Aorta (tissue), 5 donors: Measurements from ENCODE around the gene PRCP. TPM values are rescaled to one million over a fixed set of nuclear protein-coding genes. Genes with fewer than 3 reads are reported as not detected.
"Not testable (repeated sequence)": the region's sequence is repeated elsewhere in the genome, so short reads cannot be mapped to it uniquely, and the experiment has no call there.

ENCODE experiments used
- ATAC-seq: fragments of 200-7000 bp; cut with Tn5 transposase; one replicate; pipeline ENCODE4 v1.9.1; 2022; ENCODE audit warnings: moderate library complexity; ENCODE audit not compliant: low FRiP score
- DNase-seq, 2 donors: peaks; one replicate each; pipeline ENCODE4 v3.0.0-alpha.2; 2020
- H3K27ac ChIP-seq, 2 donors: one replicate each; pipeline ENCODE4 v1.5.1; 2013; ENCODE audit warnings: low read length in 2 of 2, mild to moderate bottlenecking in 2 of 2, moderate library complexity in 2 of 2, control low read depth in 1 of 2, inconsistent platforms in 1 of 2, low read depth in 1 of 2
- H3K27me3 ChIP-seq, 2 donors: one replicate each; pipeline ENCODE4 v1.6.1; 2013; ENCODE audit warnings: control low read depth in 1 of 2, low read length in 1 of 2, mild to moderate bottlenecking in 1 of 2, moderate library complexity in 1 of 2; ENCODE audit not compliant: insufficient read depth in 2 of 2, control insufficient read depth in 1 of 2
- H3K36me3 ChIP-seq, 2 donors: one replicate each; pipeline ENCODE4 v1.6.1; 2013; ENCODE audit warnings: control low read depth in 1 of 2, low read length in 1 of 2, mild to moderate bottlenecking in 1 of 2; ENCODE audit not compliant: insufficient read depth in 2 of 2, control insufficient read depth in 1 of 2
- H3K4me1 ChIP-seq, 2 donors: one replicate each; pipeline ENCODE4 v1.6.1; 2013; ENCODE audit warnings: low read length in 2 of 2, control low read depth in 1 of 2, mild to moderate bottlenecking in 1 of 2, moderate library complexity in 1 of 2; ENCODE audit not compliant: insufficient read depth in 2 of 2, control insufficient read depth in 1 of 2
- H3K4me3 ChIP-seq, 2 donors: one replicate each; pipeline ENCODE4 v1.5.1; 2013; ENCODE audit warnings: low read length in 2 of 2, control low read depth in 1 of 2, mild to moderate bottlenecking in 1 of 2
- H3K9me3 ChIP-seq: one replicate; pipeline ENCODE4 v1.6.1; 2013; ENCODE audit warnings: mild to moderate bottlenecking, low read length; ENCODE audit not compliant: control insufficient read depth
- WGBS, 2 donors: extraction: QIAGEN DNeasy Blood & Tissue Kit; methylation state at CpG; one replicate each; pipeline ENCODE4 v1.1.7; 2013; 5-methylcytosine and 5-hydroxymethylcytosine counted together
- intact Hi-C, 2 donors: fragments of 100-400 bp; cut with DNase I; formaldehyde crosslinking; loops; one replicate each; pipeline versions ENCODE4 v1.14.2 to v1.15.0; 2022
- polyA plus RNA-seq, 2 donors: library from polyadenylated mRNA; stranded (reverse); fragments of 200-250 nt; gene quantifications; one replicate each; pipeline ENCODE4 v1.2.3, GENCODE V29; 2013
- total RNA-seq, 2 donors: library from RNA; stranded (reverse); fragmentation: NEBNext Ultra II Directional; extraction: Animal tissue kit (Norgen Biotek cat#: 25700); gene quantifications; one replicate each; pipeline ENCODE4 v1.2.1, GENCODE V29; 2021
- donor health status: healthy with polysubstance abuse.
- donor health status: Bipolar disorder and iron deficiency.
- donor health status: DM: no; HTN: no; CAD: no.
- donor health status: DM: no; HTN: no; CAD: no.
- donor health status: DM: yes; HTN: yes; CAD: no.

The PRCP gene
- total and polyA plus RNA-seq, 4 donors = 26.2 to 183 (median 66.3) TPM

- Histone ChIP-seq H3K4me1 (no peaks in the 10 kb centered on the region), H3K4me3 (no peak overlapping the region), H3K27me3 (no peaks in the 10 kb centered on the region), H3K27ac (no peak overlapping the region), H3K9me3 (no peaks in the 10 kb centered on the region), H3K36me3 (no peaks in the 10 kb centered on the region)
- WGBS, 2 donors = 96 to 98% methylated on average over 2 of the region's 2 CpGs
- DNase-seq = no peak
- intact Hi-C loops = no loop called here
- no peak for ATAC-seq
Measured at GRCh38 chr11:82937554-82937953, 37.3 kb upstream of the PRCP start.

DNA sequence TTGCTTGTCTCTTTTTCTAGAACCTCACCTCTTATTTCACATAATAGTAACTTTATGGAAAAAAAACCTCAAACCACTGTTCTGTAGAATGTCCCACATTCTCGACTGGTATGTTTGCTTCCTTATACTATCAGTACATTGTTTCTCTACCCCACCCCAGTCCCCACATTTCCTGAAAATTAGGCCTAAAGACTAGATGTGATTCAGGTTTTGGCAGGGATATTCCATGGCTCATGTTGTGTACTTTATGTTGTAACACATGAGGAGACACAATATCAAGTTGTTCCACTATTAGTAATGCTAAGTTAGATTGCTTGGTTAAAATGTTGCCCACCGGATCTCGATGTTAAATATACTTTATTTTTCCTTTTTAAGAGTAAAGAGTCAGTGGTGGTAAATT lies 36.0 kb upstream of the PRCP start:
- Histone ChIP-seq H3K9me3 (no peaks in the 10 kb centered on the region), H3K27ac (no peak overlapping the region), H3K36me3 (no peaks in the 10 kb centered on the region), H3K4me1 (no peaks in the 10 kb centered on the region), H3K4me3 (no peak overlapping the region), H3K27me3 (no peaks in the 10 kb centered on the region)
- no peak for DNase-seq
- no peak for ATAC-seq
- 77 to 81% methylated on average over 3 of the region's 3 CpGs for WGBS, 2 donors
- intact Hi-C loops = no loop called here

- no peaks in the 10 kb centered on the region for H3K4me1 ChIP-seq
- intact Hi-C loops = no loop called here
- no peak for DNase-seq
- WGBS, 2 donors = 94 to 95% methylated on average over 1 of the region's 1 CpG
- no peaks in the 10 kb centered on the region for H3K9me3 ChIP-seq
- no peak overlapping the region for H3K27ac ChIP-seq
- H3K36me3 ChIP-seq = no peaks in the 10 kb centered on the region
- ATAC-seq = no peak
- no peak overlapping the region for H3K4me3 ChIP-seq
- H3K27me3 ChIP-seq = no peaks in the 10 kb centered on the region
Measured at GRCh38 chr11:82932564-82932963, 32.3 kb upstream of the PRCP start.

DNA sequence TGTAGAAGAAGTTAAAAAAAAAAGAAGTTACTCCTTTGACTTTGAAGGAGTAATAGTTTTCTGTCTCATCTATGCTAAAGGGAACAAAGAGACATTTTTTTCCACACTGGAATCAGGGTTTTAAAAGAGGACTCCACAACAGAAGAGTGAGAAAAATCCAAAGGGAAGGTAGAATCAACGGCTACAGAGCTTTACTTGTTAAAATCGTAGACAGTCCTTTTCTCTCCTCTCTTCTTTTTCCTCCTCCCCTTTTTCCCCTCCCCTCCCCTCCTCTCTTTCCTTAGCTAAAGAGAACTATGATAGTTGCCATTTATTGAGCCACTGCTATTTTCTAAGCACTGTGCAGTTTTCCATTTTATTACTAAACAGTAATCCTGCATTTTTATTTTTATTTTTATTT lies 30.5 kb upstream of the PRCP start:
- no peaks in the 10 kb centered on the region for H3K27me3 ChIP-seq
- DNase-seq (no peak), ATAC-seq (no peak)
- H3K9me3 ChIP-seq = no peaks in the 10 kb centered on the region
- no peak overlapping the region for H3K27ac ChIP-seq
- no peaks in the 10 kb centered on the region for H3K4me1 ChIP-seq
- intact Hi-C loops = no loop called here
- WGBS, 2 donors = 77 to 80% methylated on average over 2 of the region's 2 CpGs
- H3K36me3 ChIP-seq = no peaks in the 10 kb centered on the region
- no peak overlapping the region for H3K4me3 ChIP-seq

GRCh38 chr11:82930229-82930628 lies 30.0 kb upstream of the PRCP start:
- H3K4me3 ChIP-seq = no peak overlapping the region
- no peaks in the 10 kb centered on the region for H3K4me1 ChIP-seq
- DNase-seq (no peak), ATAC-seq (no peak)
- no peaks in the 10 kb centered on the region for H3K27me3 ChIP-seq
- intact Hi-C loops = no loop called here
- no peaks in the 10 kb centered on the region for H3K9me3 ChIP-seq
- WGBS, 2 donors = 71 to 76% methylated on average over 3 of the region's 3 CpGs
- no peak overlapping the region for H3K27ac ChIP-seq
- H3K36me3 ChIP-seq = no peaks in the 10 kb centered on the region

GRCh38 chr11:82929121-82929520 lies 28.9 kb upstream of the PRCP start:
- DNase-seq = no peak
- Histone ChIP-seq H3K9me3 (no peaks in the 10 kb centered on the region), H3K4me1 (no peaks in the 10 kb centered on the region), H3K27ac (no peak overlapping the region), H3K27me3 (no peaks in the 10 kb centered on the region), H3K36me3 (no peaks in the 10 kb centered on the region), H3K4me3 (no peak overlapping the region)
- WGBS, 2 donors = 98% methylated on average over 7 to 10 of the region's 10 CpGs
- no peak for ATAC-seq
- intact Hi-C loops = no loop called here

- H3K4me3 ChIP-seq = no peak overlapping the region
- H3K36me3 ChIP-seq = no peaks in the 10 kb centered on the region
- DNase-seq (no peak), ATAC-seq (no peak)
- no peaks in the 10 kb centered on the region for H3K27me3 ChIP-seq
- H3K27ac ChIP-seq = no peak overlapping the region
- H3K4me1 ChIP-seq = no peaks in the 10 kb centered on the region
- intact Hi-C loops = no loop called here
- H3K9me3 ChIP-seq = no peaks in the 10 kb centered on the region
Measured at GRCh38 chr11:82927264-82927880, 27.1 kb upstream of the PRCP start.

DNA sequence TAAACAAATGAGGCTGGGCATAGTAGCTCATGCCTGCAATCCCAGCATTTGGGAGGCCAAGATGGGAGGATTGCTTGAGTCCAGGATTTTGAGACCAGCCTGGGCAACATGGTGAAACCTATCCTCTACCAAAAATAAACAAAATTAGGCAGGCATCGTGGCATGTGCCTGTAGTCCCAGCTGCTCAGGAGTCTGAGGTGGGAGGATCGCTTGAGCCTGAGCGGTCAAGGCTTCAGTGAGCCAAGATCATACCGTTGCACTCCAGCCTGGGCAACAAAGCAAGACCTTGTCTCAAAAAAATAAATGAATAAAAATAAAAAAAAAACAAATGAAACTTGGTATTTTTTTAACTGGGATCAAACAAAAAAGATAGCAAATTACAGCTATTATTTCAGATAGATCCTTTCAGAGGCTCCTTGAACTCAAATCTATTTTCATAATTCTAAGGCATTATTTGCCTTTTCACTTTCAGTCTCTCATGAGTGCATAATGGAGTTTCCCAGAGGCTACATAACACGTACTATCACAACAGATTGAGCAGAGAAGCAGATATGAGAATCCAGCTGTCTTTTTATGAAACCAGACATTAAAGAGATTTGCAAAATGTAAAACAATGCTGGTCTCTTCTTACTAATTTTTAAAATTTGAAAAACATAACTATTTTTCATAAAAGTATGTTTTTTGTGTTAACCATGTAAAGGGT lies 24.4 kb upstream of the PRCP start:
- DNase-seq = no peak
- ATAC-seq = no peak
- Histone ChIP-seq H3K27me3 (no peaks in the 10 kb centered on the region), H3K27ac (no peak overlapping the region), H3K36me3 (no peaks in the 10 kb centered on the region), H3K4me1 (no peaks in the 10 kb centered on the region), H3K4me3 (no peak overlapping the region), H3K9me3 (no peaks in the 10 kb centered on the region)
- intact Hi-C loops = no loop called here
- WGBS, 2 donors = 80 to 86% methylated on average over 5 of the region's 5 CpGs

DNA sequence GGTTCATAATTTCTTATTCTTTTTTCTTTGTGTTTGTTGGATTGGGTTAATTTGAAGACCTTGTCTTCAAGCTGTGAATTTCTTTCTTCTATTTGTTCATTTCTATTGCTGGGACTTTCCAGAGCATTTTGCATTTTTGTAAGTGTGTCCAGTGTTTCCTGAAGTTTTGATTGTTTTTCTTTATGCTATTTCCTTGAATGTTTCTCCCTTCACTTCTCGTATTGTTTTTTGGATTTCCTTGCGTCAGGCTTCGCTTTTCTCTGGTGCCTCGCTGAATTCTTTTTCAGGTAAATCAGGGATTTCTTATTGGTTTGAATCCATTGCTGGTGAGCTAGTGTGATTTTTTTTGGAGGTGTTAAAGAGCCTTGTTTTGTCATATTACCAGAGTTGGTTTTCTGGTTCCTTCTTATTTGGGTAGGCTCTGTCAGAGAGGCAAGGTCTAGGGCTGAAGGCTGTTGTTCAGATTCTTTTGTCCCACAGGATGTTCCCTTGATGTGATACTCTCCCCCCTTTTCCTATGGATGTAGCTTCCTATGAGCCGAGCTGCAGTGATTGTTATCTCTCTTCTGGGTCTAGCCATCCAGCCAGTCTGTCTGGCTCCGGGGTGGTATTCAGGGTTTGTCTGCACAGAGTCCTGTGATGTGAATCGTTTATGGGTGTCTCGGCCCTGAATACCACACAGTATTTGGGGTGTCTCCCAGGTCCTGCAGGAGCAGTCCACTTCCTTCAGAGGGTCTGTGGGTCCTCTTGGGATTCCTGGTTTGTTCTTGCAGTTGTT lies 22.4 kb upstream of the PRCP start:
- intact Hi-C loops, H3K4me3 ChIP-seq, H3K4me1 ChIP-seq, H3K9me3 ChIP-seq, ATAC-seq, H3K27me3 ChIP-seq, H3K27ac ChIP-seq, DNase-seq, H3K36me3 ChIP-seq: not testable (repeated sequence)
- WGBS, 2 donors = 65 to 66% methylated on average over 8 of the region's 8 CpGs
